NCI-H2081 treated with DMSO at 0.1 percent for 48 hours (cell line): ENCODE results near the gene ZNF827.

Experiments
- DNase-seq: peaks from one replicate; lab custom pipeline; 2025; lab: John Stamatoyannopoulos, UW

The ZNF827 gene

GRCh38 chr4:145887241-145887991 is 51.2 kb downstream of the ZNF827 start:
- no peak for DNase-seq

GRCh38 chr4:145886871-145887240 is 51.8 kb downstream of the ZNF827 start:
- DNase-seq = no peak

DNA sequence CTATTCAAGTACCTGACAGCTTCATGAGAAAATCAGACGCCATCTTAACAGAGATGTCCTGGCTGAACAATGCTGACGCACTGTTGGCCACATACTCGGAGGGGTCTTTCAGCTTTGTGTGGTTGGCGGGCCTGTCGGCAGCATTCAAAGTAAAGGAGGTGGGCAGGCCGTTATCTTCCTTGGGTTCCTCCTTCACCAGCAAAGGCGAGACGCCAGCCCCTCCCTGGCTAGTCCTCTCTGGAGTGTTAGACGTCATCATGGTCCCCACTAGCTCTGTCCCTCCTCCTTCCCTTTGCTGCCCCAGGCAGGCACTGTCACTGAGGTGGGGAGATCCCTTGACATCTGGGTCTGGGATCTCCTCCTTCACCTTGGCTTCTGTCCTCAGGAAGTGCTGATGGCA is 53.0 kb downstream of the ZNF827 start:
- DNase-seq = no peak

GRCh38 chr4:145884775-145885174 is 53.8 kb downstream of the ZNF827 start:
- DNase-seq = no peak

DNA sequence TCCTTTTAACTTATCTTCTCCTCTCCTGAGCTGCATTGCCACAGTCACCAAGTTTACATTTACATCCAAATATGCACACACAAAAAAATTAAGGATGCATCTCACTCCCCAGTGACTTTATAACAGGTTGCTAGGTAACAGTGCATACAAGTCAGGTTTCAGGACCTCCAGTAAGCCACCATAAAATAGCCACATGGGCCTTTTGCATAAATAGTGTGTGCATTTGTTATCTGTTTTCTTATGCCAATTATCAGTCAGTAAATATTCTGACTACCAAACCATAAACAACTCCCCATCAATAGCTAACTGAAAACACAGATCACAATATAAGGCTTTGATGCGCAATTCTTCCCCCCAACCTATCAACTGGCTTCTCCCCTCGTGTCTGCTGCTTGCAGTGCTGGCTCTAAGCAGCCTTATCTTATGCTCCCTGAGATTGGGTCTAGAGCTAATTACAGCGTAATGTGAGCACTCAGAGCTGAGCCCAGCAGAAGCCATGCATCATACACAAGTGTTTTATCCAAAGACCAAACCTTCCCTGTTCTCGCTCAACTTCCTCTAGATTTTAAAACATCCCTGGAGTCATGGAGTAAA is 55.4 kb downstream of the ZNF827 start:
- no peak for DNase-seq

- no peak for DNase-seq
Observed at GRCh38 chr4:145882604-145883003, 56.0 kb downstream of the ZNF827 start.

- DNase-seq = peak; percentile 18
Observed at GRCh38 chr4:145881989-145882388, 56.6 kb downstream of the ZNF827 start.

DNA sequence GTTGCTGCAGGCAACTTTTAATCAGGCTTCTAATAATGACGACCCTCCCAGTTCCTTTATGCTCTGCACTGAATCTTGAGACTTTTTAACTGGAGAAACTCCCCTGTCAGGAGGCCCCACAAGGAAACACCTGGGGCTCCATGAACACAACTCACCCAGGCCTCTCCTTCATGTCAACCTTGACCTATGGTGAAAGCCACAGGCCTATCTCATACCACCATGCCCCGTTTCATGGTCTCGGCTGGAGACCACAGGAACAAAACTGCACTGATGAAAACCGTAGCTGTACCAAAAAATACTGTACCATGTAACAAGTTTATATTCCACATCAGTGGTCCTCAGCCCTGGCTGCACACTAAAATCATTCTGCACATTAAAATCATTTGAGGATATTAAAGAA is 57.0 kb downstream of the ZNF827 start:
- no peak for DNase-seq

DNA sequence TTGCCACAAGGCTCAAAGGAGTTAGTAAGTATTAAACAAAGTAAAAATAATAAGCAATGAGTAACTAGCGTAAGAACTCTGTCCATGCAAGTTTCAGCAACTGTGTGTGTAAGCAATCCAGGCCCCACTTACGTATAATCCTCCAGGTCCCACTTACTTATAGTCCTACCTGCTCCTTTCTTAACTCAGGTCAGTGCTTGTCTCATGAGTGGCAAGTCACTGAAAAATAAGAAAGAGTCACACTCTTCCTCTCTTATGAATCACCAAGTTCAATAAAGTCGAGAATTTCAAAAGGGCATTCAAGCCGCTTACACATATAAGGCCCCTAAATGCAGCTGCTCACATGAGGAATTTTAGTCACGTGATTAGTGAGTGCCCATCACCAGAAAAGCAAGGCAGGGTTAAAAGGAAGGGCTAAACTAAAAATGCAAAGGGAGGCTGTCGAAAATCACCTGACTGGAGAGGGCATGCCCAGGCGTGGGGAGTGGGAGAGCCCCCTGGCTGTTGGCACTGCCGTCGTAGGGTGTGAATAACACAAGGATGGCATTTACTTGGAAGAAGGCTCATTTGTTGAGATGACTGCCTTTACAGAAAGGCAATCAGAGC is 58.2 kb downstream of the ZNF827 start:
- DNase-seq = no peak

GRCh38 chr4:145879598-145879997 is 59.0 kb downstream of the ZNF827 start:
- DNase-seq = no peak

- DNase-seq = no peak
Observed at GRCh38 chr4:145878501-145879435, 59.9 kb downstream of the ZNF827 start.

DNA sequence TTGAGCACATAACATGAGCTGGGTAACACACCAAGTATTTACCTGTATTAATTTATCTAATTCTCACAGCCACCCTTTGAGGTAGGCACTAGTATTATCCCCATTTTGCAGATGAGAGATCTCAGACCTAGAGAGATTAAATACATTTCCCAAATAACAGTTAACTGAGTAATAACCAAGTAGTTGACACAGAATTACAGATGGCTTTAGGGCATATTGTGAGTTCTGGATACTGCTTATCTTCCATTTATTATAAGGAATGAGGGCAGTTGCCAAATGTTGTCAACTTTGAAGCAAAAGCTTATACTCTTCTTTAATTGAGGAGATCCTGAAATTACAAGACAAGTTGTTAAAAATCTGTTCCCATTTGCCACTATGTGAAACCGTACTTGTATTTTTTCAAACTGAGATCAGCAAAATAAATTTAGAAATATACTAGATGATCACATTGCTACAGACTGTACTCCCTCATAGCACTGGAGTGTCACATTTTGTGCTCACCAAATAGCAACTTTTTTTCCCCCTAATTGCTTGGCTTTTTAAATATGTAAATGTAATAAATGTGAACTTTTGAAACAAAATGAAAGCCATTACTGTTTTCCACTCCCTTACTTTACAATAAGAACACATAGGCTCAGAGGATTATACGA is 62.0 kb downstream of the ZNF827 start:
- DNase-seq = no peak

DNA sequence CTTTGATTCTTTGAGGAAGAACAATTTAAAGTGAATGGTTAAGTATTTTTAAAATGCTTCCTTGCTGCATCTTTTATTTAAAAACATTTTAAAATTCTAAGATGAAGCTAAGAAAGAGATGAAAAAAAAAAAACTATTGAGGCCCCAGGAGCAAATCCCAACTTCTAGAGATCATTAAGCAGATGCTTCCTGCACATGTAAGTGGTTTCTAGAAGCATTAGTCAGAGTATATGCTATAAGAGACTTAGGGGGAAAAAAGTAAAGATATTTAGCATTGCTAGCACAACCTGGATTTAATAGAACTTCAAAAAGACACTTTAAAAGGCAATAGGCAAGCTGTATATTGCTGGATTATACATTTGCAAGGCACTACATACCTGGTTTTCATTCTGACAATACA is 64.7 kb downstream of the ZNF827 start:
- DNase-seq = no peak

DNA sequence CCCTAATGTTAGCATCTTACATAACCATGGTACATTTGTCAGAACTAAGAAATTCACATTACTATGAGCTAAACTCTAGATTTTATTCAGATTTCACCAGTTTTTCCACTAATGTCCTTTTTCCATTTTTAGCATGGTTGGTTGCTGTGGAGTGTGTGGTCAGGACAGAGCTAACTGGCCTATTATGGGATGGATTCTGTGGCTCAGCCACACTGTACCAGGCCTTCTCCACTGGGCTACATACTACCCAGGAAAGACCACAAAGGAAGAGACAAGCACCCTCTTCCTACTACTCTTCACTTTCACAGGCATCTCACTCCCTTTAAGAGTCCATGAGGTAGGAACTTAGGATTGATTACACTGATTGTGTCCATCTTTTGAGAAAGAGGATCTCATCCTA is 67.4 kb downstream of the ZNF827 start:
- no peak for DNase-seq

DNA sequence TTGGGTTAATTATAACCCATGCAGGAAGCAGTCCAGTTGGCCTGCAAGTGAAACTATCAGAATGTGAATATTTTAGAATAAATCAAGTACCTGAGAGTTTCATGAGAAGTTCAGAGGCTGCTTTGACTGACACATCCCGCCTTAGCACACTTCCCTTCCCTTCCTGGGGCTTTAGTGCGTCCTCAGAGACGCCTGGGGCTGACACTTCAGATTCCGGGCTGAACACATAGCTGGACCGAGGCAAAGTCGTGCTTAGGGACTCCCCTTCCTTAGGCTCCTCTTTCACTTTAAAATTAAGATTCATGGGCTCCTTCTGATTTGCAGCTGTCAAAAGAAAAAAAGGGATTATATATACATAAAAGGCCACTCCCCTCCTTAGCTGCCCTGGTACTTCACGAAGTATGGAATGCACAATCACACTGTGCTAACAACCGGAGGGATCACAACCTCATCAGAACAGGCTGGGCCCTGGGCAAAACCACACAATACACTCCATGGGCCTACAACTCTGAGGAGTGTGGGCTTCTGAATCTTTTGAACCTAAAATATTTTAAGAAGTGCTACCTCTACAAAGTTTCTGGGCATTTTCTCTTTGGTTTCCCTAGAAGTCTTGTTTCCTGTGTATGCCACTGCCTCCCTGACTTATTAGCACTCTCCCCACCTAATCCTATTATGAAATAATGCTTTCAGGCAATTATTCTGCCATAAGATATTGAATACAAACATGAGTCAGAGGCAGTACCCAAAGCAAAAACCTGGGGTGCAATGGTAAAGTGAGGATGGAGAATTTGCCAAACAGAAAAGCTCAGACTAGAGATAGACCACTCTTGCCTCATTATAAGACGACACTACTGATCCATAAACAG is 68.2 kb downstream of the ZNF827 start:
- no peak for DNase-seq

- no peak for DNase-seq
Observed at GRCh38 chr4:145868637-145869409, 69.8 kb downstream of the ZNF827 start.

DNA sequence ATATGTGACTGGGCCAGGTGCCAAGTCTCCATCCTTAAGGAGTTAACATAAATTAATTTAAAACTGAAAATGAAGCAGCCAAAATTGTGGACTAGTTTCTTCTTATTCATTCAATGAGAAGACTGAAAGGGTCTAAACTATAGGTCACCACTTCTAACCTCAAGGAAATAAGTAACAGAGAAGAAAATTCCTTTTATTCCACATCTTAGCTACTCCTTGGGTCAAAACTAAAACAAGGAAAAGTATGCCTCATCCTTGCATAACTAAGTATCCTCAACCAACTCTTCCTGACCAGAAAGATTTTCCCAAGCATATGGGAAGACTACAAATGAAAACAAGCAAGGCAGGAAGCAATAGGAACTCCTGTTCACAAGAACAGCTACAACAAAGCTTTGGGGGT is 71.2 kb downstream of the ZNF827 start:
- DNase-seq = no peak

DNA sequence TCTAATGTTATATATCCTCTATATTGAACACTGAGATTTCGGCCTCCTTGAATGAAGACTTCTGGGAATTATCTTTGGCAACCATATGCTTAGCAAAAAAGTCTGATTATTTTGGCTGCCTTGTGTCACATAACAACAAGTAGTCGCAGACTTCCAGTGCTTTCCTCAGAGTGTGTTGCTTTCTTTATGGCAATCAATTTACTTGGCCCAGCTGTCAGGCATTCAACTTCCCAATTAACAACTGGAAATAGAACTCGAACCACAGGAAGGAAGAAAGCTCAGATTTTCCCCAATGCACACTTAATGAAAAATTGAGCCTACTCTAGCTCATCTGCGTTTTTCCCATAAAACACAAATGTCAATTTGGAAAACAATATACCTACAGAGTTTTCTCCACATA is 71.6 kb downstream of the ZNF827 start:
- no peak for DNase-seq

- no peak for DNase-seq
Observed at GRCh38 chr4:145865274-145865941, 73.2 kb downstream of the ZNF827 start.

- no peak for DNase-seq
Observed at GRCh38 chr4:145863191-145863590, 75.4 kb downstream of the ZNF827 start.
